GM18511 (cell line): ENCODE data around the gene EFCAB14.
"Not testable (repeated sequence)": the region's sequence is repeated elsewhere in the genome, so short reads cannot be mapped to it uniquely, and the experiment has no call there.

Experiments used
- ATAC-seq: cut with Tn5 transposase; IDR thresholded peaks from one replicate; pipeline ENCODE4 v1.9.1; 2021; ENCODE audit warnings: mild to moderate bottlenecking, moderate library complexity; ENCODE audit not compliant: unreplicated experiment

The EFCAB14 gene, protein sequence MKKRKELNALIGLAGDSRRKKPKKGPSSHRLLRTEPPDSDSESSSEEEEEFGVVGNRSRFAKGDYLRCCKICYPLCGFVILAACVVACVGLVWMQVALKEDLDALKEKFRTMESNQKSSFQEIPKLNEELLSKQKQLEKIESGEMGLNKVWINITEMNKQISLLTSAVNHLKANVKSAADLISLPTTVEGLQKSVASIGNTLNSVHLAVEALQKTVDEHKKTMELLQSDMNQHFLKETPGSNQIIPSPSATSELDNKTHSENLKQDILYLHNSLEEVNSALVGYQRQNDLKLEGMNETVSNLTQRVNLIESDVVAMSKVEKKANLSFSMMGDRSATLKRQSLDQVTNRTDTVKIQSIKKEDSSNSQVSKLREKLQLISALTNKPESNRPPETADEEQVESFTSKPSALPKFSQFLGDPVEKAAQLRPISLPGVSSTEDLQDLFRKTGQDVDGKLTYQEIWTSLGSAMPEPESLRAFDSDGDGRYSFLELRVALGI

DNA sequence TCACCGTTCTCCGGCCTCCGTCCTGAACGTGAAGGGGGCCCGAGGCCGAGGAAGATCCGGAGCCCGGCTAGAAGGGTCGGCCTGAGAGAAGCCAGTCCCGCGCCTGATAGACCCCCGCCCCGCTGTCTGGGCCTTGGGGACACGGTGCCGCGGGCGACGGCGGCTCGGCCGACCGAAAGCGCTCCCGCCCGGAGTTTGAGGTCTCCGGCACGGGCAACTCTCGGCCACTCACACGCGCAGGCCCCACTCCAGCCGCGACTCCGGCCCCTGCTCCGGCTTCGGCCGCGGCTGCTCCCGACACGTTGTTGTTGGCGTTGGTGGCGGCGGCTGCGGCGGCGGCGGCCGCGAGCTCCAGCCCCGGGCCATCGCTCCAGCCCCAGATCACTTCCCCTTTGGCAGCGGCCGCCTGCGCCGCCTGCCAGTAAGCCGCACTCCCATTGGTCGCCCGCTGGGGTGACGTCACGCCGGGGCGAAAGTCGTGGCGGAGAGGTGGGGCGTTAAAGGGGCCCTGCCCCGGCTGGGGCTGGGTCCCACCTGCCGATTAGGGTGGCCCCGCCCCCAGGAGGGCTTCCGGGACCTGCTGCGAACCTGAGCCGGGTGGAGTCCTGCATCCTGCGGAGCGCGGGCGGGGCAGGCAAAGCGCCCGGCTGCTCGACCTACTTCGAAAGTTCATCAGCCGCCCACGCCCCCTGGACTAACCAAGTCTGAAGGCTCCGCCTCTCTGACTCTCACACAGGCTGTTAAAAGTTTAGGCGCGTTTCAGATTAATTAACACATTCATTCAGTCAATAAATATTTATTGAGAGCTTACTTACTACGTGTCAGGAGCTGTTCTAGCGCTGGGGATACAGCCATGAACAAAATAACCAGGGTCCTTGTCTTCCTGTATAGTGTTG is at the start of gene EFCAB14:
TSS of gene EFCAB14 (minus strand) at position 388 of the 896 bp plus-strand sequence. CDS start 1,027 bp downstream, outside the sequence.
- peak; percentile 98 for ATAC-seq

DNA sequence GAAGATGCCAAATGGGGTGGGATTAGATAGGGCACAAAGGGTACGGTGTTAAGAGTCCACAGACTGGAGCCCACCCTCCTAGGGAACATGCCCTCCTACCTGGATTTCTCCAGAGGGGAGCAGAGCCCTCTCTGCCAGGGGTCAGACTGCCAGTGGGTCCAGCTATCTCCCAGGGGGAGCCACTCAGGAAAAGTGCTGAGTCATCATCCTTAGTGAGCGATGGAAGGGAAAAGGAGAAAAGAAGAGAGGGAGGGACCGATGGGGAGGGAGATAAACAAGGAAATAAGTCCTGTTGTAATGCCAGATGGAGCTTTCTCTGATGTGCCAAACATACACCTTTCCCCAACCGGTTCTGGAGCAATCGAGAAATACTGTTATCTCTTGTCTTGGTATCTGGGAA is 49.5 kb upstream of the EFCAB14 start:
- no peak for ATAC-seq

DNA sequence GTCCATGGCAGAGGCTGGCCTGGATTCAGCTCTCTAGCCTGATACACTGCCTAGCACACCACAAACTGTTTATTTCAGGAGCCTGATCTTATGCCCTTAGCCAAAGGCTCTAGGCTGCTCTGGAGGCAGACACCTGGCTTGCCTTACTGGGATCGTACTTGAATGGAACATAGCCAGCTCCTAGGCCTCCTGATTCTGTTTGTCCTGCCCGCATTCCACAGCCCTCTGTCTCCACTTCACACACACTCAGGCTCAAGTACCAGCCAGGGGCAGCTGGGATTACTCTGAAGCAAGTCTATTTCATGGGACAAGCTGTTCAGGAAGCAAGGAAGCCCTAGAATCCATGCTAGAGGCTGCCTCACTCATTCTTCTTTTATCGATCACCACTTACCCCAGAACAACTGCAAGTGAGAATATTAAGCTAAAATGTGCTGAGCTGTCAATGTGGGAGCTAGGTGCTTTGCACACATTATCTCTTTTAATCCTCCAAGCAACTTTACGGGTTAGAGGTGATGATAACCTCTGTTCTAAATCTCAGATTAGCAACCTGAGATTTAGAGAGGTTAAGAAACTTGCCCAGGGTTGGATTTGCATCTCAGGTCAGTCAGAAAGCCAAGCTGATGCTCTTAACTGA is 48.9 kb upstream of the EFCAB14 start:
- ATAC-seq: no peak

DNA sequence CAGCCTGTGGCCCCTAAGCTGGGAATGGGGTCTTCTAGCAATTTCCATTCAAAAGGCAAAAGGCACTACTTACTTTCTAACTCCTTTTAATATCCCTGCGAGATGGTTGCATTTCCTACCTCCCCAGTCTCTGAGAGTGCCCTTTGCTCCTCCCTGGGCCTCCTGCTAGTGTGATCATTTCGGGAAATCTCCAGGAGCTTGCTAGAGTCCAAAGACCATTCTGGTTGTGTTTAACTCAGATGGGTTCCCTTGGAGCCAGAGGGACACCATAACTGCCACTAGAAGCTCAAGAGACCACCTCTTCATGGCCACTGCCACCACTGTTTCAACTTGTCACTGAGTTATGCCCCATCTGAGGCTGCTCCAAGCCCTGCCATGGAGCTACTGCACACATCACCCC is 45.5 kb upstream of the EFCAB14 start:
- ATAC-seq: no peak

DNA sequence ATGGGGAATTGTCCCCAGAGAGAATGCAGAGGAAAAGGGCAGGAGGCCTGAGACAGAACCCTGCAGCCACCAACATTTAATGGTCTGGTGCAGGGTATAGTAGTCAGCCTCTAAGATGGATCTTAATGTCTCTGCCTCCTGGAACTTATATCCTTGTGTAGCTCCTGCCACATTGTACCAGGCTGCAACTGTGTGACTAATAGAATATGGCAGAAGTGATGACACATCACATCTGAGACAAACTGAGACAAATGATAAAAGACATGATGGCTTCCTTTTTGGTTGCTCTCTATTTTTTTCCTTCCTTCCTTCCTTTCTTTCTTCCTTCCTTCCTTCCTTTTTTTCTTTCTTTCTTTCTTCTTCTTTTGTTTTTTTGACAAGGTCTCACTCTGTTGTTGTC is 42.8 kb upstream of the EFCAB14 start:
- ATAC-seq: no peak

DNA sequence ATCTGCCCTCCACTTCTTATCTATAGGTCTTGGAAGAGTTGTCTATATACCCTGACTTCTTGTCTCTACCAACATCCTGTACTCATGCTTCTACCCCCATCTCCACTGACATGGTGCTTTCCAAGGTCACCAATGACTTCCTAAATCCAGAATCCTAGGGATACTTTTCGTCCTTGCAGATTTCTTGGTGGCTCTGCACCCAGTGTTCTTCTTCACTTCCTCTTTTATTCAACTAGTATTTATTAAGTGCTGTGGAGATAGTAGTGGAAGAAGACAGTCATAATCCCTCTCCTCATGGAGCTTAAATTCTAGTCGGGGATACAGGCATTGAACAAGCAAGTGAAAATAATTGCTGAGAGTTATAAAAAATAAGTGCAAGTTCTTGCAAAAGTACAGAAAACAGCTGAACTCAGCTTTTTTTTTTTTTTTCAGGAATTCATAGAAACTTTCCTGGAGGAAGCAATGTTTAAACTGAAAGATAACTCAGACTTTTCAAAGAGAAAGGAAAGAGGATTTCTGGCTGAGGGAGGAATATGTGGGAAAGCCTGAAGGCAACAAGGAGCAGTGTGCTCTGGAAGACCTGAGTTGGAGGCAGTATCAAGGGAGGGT is 41.7 kb upstream of the EFCAB14 start:
- no peak for ATAC-seq

DNA sequence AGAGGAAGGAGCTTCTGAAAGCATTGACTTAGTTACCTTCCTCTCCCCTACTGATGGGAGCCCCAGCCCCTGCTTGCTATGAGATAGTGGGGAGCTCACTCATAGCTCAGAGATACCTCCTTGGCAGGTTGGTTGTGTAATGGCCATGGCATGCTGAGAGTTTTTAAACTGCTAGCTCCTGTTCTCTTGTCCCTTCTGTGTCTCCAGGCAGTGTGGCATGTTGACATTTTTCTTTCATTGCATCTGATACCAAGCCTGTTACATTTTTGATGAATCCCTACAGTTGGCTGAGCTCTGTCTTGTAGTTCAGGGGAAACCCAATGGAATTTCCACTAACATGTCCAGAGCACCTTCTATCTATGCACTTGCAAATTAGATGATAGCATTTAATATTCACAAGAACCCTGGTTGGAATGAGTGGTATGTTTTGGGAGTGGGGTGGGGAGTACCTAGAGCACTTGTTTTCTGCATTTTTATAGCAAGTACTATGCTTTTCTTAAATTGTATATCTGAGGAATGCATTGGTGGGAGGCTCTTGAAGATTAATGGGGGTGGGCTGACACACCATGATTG is 39.1 kb upstream of the EFCAB14 start:
- no peak for ATAC-seq

DNA sequence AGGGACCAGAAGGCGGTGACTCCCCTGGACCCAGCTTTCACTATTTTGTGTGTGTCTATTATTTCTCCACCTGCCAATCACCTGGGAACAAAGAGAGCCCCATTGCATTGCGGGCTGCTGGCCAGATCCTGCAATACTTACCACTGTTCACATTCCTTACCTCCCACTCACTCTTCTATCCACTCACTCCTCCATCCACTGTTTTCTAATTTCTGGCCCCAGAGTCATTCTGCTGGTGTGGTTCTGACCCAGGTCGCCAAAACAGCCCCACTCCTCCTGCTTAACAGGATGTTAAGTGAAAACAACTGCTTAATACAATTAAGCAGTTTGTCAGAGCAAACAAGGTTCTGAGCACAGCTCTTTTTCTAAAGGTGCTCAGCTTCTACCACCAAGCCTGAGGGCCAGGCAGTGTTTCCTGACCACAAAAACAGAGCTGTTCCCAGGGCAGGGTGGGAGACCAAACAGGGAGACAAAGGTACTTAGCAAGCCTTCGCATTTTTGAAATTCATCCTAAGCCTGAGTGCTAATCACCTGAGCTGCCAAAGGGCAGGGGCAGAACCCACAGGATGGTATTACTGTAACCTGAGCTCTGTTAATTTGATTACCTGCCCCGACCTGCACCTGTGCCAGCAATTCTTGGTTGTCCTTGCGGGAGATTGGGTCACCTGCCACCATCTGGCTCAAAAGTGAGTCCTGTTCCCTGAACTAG is 38.5 kb upstream of the EFCAB14 start:
- ATAC-seq: no peak

DNA sequence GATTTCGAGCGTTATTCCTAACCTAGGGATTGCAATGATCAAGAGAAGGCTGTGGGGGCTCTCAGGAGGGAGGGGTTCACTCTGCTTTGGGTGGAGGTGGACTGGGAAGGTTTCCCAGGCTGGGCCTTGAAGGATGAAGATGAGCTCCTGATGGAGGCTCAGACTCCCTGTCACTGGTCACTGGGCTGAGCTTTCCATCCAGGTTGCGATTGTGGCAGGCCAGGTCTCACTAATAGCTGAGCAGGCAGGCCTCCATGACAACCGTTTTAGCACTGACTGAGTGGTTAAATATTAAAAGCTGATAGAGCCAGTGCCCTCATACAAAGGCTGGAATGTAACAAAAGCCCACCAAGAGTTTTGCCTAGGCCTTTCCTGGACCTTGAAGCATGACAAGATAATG is 36.2 kb upstream of the EFCAB14 start:
- no peak for ATAC-seq

DNA sequence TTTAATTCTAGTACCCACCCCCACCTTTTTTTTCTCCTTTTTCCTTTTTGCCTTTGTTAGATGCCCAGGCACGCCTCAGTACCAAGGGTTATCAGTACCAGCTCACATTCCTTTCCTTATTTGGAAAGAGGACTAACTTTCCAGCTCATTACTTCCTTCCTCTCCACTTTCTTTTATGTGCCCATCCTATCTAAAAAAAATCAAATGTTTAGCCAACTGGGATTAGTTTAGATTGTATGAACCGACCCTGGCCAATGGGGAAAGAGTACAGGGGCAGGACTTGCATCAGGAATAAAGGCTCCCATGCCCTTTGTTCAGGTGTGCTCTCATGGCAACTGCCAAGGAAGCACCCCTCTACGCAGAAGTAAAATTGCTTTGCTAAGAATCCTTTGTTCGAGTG is 35.8 kb upstream of the EFCAB14 start:
- ATAC-seq: not testable (repeated sequence)

DNA sequence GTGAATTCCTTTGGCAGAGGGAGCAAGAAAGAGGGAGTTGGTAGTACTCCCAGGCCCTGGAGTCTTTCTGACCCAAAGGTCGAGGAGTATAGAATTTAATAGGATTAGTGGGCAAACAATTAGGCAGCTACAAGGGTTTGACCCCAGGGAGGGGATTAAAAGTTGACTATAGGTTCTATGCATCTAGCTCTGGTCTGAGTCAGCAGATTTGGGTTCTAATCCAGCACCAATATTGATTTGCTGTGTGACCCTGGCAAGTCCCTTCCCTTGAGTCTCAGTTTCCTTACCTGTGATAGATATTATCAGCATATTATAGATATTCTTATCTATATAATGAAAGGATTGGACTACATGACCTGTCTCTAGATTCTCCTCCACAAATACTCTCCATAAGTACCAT is 35.1 kb upstream of the EFCAB14 start:
- no peak for ATAC-seq

DNA sequence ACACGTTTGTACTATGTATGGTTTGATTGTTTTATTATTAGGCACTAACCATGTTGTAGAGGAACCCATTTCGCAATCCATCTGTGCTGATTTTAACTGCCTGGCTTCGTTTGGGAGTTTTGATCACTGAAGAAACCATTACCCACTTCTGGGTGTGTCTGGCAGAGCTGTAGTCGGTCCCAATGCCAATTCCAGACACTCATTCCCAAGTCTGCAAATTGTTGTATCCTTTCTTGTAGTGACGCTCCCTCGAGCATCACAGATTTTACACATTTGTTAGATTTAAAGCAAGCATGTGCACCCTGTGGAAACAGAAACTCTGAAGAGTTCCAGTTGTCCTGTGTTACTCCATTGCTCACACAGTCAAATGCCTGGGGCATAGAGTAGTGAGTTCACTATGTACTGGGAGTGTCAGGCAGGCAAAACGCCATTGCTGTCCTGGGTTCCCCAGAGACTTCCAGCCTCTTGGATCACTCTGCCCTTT is 31.0 kb upstream of the EFCAB14 start:
- no peak for ATAC-seq

DNA sequence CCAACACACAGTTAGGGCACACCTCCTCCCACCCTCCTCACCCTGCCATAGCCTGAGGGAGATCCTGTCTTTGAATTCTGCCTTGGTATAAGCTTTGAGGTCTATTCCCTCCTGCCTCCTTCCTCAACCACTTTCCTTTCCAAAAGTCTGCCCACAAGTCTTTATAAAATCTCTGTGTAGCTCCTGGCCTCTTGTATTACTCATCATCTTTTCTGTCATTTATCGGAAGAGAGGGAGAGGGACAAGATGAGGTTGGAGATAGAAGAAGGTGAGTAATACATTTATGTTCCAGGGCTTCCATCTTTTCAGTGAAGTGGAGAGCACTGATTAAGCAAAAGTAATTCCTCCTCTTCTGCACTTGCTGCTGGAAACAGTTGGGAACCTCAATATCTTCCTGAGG is 30.5 kb upstream of the EFCAB14 start:
- ATAC-seq: no peak

DNA sequence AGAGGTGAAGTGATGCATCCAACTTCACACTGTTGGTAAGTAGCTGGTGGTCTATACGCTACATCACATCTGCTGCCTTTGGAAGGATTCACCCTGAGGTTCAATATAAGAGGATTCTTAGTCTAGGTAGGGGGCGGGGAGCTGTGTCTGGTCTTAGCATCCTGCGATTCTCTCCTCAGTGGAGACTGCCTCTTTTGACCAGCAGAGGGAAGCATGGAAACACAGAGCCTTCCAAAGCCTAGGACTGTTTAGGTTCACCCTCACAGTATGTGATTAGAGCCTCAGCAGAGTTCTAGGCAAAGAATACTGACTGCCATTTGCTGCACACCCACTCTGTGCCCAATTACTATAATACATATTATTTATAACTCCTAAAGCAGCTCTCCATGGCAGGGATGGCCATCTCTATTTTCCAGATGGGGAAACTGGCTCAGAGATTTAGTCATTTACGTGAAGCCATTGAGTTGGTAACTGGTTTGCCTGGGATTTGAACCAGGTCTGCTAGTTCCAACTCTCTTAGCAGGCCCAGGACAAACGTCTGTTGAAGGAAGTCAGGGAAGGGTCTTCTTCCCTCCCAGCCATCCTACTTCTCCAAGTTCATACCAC is 28.9 kb upstream of the EFCAB14 start:
- no peak for ATAC-seq

DNA sequence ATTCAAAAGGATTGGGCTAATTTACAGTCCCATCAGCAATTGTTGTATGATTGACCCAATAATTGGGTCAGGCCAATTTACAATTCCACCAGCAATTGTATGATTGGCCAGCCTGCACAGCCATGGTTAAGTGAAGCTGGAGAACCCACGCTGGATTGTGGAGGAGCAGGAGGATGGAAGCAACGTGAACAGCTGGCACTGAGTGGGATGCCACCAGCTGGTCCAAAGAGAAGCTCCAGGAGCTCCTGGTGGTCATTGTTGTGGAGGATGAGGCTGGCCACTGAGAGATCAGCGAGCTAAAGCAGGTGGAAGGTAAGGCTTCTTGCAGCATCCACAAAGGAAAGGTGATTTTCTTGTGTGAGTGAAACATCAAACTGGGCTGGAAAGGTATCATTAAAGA is 23.2 kb upstream of the EFCAB14 start:
- no peak for ATAC-seq

DNA sequence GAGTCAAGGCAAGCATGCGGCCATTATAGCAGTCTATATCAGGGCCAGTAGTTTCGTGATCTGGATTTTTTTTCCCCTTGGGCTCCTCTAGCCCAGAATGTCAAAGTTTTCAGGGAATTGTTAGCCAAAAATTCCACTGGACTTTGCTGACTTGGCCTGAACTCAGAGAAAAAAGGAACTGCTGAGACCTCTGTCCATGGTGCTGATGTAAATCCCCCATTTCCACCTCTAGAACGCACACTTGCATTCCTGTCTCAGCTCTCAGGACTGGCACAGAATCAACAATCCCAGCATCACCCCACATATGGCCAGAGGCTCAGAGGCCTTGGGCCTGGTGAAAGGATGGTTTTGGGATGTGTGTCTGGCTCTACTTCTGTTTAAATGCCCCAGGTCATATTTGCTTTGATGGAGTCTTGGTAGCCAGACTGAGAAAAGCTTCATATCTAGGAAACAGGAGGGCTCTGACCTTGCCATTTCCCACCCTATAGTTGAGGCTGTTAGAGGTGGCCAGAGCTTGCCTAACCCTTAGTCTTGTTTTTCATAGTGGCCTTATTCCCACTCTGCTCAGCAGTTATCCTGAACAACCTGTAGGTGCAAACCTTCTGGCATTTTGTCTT is 16.9 kb upstream of the EFCAB14 start:
- no peak for ATAC-seq

DNA sequence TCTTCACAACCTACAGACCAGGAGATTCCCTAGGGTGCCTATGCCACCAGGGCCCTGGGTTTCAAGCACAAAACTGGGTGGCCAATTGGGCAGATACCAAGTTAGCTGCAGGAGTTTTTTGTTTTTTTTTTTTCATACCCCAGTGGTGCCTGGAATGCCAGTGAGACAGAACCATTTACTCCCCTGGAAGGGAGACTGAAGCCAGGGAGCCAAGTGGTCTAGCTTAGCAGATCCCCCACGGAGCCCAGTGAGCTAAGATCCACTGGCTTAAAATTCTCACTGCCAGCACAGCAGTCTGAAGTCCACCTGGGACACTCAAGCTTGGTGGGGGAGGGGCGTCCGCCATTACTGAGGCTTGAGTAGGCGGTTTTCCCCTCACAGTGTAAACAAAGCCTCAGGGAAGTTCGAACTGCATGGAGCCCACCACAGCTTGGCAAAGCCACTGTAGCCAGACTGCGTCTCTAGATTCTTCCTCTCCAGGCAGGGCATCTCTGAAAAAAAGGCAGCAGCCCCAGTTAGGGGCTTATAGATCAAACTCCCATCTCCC is 9.5 kb upstream of the EFCAB14 start:
- ATAC-seq: not testable (repeated sequence)

DNA sequence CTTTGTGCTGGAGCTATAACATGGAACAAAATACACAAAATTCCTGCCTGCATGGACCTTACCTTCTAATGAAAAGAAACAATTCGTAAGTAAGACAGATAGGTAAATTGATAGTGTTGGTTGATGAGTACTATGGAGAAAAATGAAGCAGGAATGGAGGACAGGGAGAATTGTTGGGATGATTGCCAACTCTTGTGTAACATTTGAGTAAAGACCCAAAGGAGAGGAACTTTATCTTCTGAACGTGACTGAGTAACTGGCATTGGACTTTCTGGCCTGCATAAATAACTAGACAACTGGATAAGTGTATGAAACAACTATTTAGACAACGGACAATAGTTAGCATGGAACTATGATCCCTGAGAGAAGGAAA is 6.8 kb upstream of the EFCAB14 start:
- ATAC-seq: no peak
